KOPT-K1 (cell line): ENCODE results near the gene AKAP12.
"Not testable (repeated sequence)": the region's sequence is repeated elsewhere in the genome, so short reads cannot be mapped to it uniquely, and the experiment has no call there.

Experiments
- H3K27ac ChIP-seq: fragments of 200-600 bp; sonication (generic); 2 replicates; pipeline ENCODE4 v1.5.1; 2016; ENCODE audit warnings: antibody characterized with exemption, mild to moderate bottlenecking, low read depth, low read length; ENCODE audit not compliant: poor library complexity, severe bottlenecking
- H3K36me3 ChIP-seq: fragments of 200-600 bp; sonication (generic); 2 replicates; pipeline ENCODE4 v1.5.1; 2017; ENCODE audit warnings: antibody characterized with exemption, mild to moderate bottlenecking, low read length, moderate library complexity; ENCODE audit not compliant: insufficient read depth
- H3K9me3 ChIP-seq: fragments of 200-600 bp; sonication (generic); 2 replicates; pipeline ENCODE4 v1.5.1; 2017; ENCODE audit warnings: antibody characterized with exemption, low read length, mild to moderate bottlenecking; ENCODE audit not compliant: insufficient read depth, poor library complexity, severe bottlenecking

AKAP12 gene

GRCh38 chr6:151379933-151380847 is 140.4 kb downstream of the AKAP12 start:
- H3K9me3 ChIP-seq = no peaks in the 10 kb centered on the region
- peak overlapping the region; percentile 61 for H3K27ac ChIP-seq
- peaks cover 17% of the 10 kb centered on the region; the same call in 1 of the 2 replicates for H3K36me3 ChIP-seq

GRCh38 chr6:151380848-151381205 is 141.1 kb downstream of the AKAP12 start:
- Histone ChIP-seq H3K27ac (peak overlapping the region; percentile 61), H3K36me3 (peaks cover 17% of the 10 kb centered on the region; the same call in 1 of the 2 replicates), H3K9me3 (no peaks in the 10 kb centered on the region)

GRCh38 chr6:151381722-151382121 is 142.0 kb downstream of the AKAP12 start:
- H3K9me3 ChIP-seq = no peaks in the 10 kb centered on the region
- no peak overlapping the region for H3K27ac ChIP-seq
- peaks cover 21% of the 10 kb centered on the region; the same call in 1 of the 2 replicates for H3K36me3 ChIP-seq

- not testable (repeated sequence) for H3K27ac ChIP-seq, H3K9me3 ChIP-seq
- H3K36me3 ChIP-seq = peaks cover 27% of the 10 kb centered on the region; the same call in 1 of the 2 replicates
Observed at GRCh38 chr6:151382631-151383030, 142.9 kb downstream of the AKAP12 start.

- H3K27ac ChIP-seq = no peak overlapping the region
- H3K9me3 ChIP-seq = no peaks in the 10 kb centered on the region
- H3K36me3 ChIP-seq = peaks cover 28% of the 10 kb centered on the region
Observed at GRCh38 chr6:151384151-151384550, 144.4 kb downstream of the AKAP12 start.

GRCh38 chr6:151385177-151385576 is 145.4 kb downstream of the AKAP12 start:
- no peaks in the 10 kb centered on the region for H3K9me3 ChIP-seq
- H3K27ac ChIP-seq = no peak overlapping the region
- H3K36me3 ChIP-seq = peaks cover 28% of the 10 kb centered on the region

GRCh38 chr6:151387175-151387970 is 147.6 kb downstream of the AKAP12 start:
- peaks cover 28% of the 10 kb centered on the region for H3K36me3 ChIP-seq
- no peak overlapping the region for H3K27ac ChIP-seq
- H3K9me3 ChIP-seq = no peaks in the 10 kb centered on the region

GRCh38 chr6:151388236-151388635 is 148.5 kb downstream of the AKAP12 start:
- H3K9me3 ChIP-seq = no peaks in the 10 kb centered on the region
- peaks cover 29% of the 10 kb centered on the region for H3K36me3 ChIP-seq
- H3K27ac ChIP-seq = peak overlapping the region; percentile 17

GRCh38 chr6:151388997-151389617 is 149.3 kb downstream of the AKAP12 start:
- Histone ChIP-seq H3K36me3 (peaks cover 27% of the 10 kb centered on the region), H3K27ac (peak overlapping the region; percentile 93), H3K9me3 (no peaks in the 10 kb centered on the region)

- H3K27ac ChIP-seq = peak overlapping the region; percentile 93
- peaks cover 27% of the 10 kb centered on the region for H3K36me3 ChIP-seq
- H3K9me3 ChIP-seq = no peaks in the 10 kb centered on the region
Observed at GRCh38 chr6:151389618-151390275, 150.0 kb downstream of the AKAP12 start.

GRCh38 chr6:151390276-151390850 is 150.6 kb downstream of the AKAP12 start:
- peak overlapping the region; percentile 93 for H3K27ac ChIP-seq
- H3K9me3 ChIP-seq = no peaks in the 10 kb centered on the region
- peaks cover 33% of the 10 kb centered on the region for H3K36me3 ChIP-seq

- no peaks in the 10 kb centered on the region for H3K9me3 ChIP-seq
- peak overlapping the region; percentile 93 for H3K27ac ChIP-seq
- peaks cover 36% of the 10 kb centered on the region for H3K36me3 ChIP-seq
Observed at GRCh38 chr6:151390851-151391470, 151.2 kb downstream of the AKAP12 start.

- Histone ChIP-seq H3K27ac (peak within 1 kb of the TSS; percentile 93), H3K36me3 (peaks cover 32% of the 10 kb centered on the region)
Observed at GRCh38 chr6:151391471-151392413, 152.0 kb downstream of the AKAP12 start, which contains the start of gene ZBTB2. Gene ZBTB2, minus strand, starts transcription at chr6:151391559. Its CDS starts 17,922 bp downstream, at chr6:151373637.

More at GRCh38 chr6:151391471-151392413, 152.0 kb downstream of the AKAP12 start, which contains the start of gene ZBTB2:
- H3K9me3 ChIP-seq = no peaks in the 10 kb centered on the region
